Left kidney (tissue), 2 donors: Measurements from ENCODE around the gene PNKP. TPM values are rescaled to one million over a fixed set of nuclear protein-coding genes. Genes with fewer than 3 reads are reported as not detected.
"Not testable (repeated sequence)": the region's sequence is repeated elsewhere in the genome, so short reads cannot be mapped to it uniquely, and the experiment has no call there.

Experiments used
- DNase-seq: peaks from one replicate; pipeline ENCODE4 v3.0.0-alpha.2; 2013
- polyA plus RNA-seq: library from polyadenylated mRNA; unstranded; fragments of 120-200 nt; gene quantifications from one replicate; pipeline ENCODE4 v1.2.1, GENCODE V29; 2013; ENCODE audit not compliant: insufficient read length

PNKP gene
- polyA plus RNA-seq, 1 donor, result 71.5 TPM

DNA sequence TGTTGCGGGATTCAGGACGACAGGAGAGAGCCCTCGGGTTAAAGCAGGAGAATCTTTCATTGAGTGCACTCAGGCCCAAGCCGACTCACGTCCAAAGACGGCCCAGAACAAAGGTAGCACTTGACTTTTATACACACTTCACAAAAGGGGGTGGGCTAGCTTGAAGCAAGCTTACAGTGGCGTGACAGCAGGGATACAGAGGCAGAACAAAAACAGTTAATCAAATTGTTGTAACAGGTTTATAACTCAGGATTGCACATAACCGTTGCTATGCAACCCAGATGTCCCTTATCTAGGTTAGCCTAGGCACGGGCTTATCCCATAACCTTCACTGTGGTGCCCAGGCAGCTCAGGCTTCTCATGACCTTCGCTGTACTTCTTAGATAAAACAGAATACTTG is 47.3 kb downstream of the PNKP start:
- DNase-seq, result no peak

DNA sequence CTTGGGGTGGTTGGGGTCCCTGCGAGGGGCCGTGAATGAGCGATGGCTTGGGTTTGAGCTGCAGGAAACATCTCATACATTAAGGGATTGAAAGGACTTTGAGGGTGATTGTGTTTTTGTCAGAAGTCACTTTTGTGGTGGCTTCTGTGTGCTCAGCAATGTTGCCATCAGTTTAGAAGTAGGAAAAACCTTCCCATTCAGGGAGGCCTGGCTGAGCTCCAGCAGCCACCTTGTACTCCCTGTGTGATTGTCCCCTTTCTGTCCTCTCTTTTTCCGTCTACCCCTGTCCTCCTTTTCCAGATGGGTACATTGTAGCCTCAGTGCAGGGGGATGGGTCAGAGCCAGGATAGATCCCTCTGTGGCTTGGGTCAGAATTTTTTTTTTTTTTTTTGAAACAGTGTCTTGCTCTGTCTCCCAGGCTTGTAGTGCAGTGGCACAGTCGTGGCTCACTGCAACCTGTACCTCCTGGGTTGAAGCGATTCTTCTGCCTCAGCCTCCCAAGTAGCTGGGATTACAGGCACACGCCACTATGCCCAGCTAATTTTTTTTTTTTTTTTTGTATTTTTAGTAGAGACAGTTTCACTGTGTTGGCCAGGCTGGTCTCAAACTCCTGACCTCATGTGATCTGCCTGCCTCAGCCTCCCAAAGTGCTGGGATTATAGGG is 47.8 kb downstream of the PNKP start:
- not testable (repeated sequence) for DNase-seq

DNA sequence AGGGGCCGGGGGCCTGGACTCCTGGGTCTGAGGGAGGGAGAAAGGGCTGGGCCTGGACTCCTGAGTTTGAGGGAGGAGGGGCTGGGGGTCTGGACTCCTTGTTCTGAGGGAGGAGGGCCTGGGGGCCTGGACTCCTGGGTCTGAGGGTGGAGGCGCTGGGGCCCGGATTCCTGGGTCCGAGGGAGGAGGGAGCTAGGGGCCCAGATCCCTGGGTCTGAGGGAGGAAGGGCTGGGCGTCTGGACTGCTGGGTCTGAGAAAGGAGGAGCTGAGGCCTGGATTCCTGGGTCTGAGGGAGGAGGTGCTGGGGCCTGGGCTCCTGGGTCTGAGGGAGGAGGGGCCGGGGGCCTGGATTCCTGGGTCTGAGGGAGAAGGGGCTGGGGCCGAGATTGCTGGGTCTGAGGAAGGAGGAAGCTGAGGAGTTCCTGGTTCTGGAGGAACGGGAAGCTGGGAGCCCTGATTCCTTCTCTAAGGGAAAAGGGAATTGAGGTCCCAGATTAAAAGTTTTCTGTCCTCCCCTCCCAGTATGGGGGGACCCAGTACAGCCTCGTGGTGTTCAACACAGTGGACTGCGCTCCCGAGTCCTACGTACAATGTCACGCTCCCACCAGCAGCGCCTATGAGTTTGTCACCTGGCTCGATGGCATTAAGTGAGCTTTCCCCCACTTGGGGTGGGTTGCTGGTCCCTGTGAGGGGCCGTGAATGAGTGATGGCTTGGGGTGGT is 48.6 kb downstream of the PNKP start:
- DNase-seq, result no peak

DNA sequence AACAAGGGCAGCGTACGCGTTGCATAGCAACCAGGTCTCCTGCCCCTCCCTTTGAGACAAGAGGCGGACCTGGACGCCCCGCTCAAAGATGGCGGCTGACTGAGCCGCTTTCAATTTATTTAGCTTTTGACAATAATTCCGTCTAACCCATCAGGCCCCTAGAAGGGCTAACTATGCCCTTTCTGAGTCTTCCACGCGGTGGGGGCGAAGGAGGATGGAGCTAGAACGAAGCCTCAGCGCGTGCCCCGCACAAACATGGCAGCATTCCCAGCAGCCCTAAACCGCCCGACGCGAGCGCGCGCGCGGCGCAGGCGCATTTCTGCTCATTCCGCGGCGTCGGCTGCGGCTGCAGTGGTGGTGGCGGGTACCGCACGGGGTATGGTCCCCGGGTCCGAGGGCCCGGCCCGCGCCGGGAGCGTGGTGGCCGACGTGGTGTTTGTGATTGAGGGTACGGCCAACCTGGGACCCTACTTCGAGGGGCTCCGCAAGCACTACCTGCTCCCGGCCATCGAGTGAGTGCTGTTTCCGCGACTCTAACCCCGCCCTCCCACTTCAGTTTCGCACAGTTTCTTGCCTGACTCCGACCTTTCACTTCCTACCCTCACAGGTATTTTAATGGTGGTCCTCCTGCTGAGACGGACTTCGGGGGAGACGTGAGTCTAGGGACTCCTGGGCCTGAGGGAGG is 49.3 kb downstream of the PNKP start, which contains the start of gene MED25:
TSS of gene MED25 (plus strand) at position 326 of the 685 bp plus-strand sequence. CDS start at position 379, 53 bp downstream.
- DNase-seq, result peak; percentile 90

DNA sequence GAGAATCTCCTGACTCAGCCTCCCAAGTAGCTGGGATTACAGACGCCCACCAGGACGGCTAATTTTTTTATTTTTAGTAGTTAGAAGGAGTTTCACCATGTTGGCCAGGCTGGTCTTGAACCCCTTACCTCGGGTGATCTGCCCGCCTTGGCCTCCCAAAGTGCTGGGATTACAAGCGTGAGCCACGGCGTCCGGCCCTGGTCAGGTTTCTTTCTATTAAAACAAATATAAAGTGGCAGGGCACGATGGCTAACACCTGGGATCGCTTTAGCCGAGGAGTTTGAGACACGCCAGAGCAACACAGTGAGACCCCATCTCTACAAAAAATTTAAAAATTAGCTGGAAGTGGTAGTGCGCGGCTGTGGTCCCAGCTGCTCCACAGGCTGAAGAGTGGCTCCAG is 50.8 kb downstream of the PNKP start:
- no peak for DNase-seq

DNA sequence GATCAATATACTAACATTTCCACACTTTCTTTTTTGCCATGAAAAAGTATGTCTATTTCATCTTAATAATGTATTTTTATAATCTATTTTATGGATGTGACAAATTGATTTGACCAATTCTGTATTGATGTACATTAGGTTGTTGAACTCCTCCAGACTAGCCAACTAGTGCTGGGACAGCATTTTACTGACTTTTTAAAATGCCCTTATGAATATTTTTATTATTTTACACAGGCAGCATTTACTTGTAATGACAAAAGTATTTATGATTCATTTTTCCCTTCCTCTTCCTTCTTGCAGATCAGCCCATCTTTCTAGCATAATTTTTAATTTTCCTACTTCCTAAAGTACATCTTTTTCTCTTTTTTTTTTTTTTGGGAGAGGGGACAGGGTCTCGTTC is 53.4 kb downstream of the PNKP start:
- DNase-seq, result no peak

DNA sequence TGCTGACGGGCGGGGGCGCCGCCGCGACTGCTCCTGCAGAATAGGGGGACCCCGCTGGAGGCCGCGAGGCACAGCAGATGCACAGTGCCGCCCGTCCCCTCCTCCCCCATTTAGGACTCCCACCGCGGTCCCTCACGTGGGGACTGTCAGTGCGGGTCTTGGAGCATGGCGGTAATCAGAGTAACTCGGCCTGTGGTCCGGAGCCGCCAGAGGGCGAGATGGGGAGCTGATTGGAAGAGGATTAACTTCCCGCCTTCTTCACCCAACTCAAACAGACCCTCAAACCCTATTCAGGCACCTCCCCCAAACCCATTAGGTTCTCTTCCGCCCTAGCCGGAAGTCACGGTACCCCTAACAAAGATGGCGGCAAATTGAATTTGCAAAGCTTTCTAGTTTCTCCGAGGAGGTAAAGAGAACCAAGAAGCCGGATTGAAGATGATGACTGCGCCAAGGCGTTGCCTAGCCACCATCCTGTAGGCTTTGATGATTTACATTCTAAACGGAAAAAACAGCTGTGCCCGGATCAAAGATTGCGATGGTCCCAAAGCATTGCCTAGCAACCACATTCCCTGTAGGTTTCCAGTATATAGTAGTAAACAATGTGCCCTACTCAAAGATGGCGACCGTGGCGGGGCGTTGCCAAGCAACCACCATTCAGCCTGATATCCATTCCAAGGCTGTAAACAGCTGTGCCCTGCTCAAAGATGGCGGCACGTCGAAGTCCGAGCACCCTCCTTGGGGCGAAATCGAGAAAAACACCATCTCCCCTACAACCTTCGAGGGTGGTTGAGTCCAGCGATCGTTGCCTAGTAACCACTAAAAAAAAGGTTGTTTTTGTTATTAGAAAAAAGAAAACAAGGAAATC is 54.1 kb downstream of the PNKP start, which contains the start of gene FUZ:
TSS of gene FUZ (minus strand) at position 296 of the 865 bp plus-strand sequence. CDS start at position 110, 186 bp downstream.
- peak; percentile 99 for DNase-seq

DNA sequence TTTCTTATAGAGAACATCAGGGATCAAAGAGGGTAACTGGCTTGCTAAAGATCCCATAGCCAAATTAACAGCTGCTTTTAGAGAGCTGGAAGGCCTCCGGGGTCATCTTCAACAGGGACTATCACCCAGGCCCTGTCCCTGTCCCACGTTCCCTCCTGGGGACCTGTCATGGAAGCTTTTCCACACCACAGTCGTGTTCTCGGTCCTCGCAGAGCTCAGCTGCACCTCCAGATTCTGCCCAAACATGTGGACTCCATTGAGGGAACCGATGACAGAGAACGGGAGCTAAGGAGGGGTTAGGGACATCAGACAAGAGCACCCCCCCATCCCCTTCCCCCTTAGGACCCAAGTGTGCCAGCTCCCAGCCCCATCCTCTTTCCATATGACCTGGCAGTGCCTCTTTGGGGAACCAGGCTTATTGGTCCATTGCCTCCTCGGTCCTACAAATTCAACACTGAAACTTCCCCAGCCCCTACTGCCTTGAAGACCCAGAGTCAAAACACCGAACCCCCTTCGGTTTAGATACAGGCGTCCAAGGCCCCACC is 54.9 kb downstream of the PNKP start:
- DNase-seq, result no peak

DNA sequence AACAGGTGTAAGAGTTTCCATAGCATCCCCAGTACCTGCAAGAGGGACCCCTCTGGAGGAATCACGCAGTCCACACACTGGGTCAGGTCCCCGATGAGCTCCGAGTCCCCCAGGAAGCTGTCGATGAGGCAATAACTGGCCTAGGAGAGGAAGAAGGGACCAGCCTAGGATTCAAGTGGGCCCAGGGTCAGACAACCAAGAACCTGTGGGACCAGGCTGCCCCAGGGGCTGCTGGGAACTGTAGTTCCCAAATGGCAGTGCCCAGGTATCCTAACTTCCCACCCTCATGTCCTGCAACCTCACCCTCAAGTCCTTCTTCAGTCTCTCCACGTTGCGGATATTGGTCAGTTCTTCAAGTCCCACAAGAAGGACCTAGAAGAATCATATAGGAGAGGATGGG is 56.0 kb downstream of the PNKP start:
- DNase-seq, result no peak

Other genes starting within 250 kb of the PNKP start
- 16.2 TPM for gene RRAS, start 227.4 kb downstream of the PNKP start, polyA plus RNA-seq
- gene SCAF1, start 225.4 kb downstream of the PNKP start, polyA plus RNA-seq, result 28.7 TPM
- gene IRF3, start 201.7 kb downstream of the PNKP start, polyA plus RNA-seq, result 53.2 TPM
- 20.7 TPM for gene BCL2L12, start 201.6 kb downstream of the PNKP start, polyA plus RNA-seq
- 202 TPM for gene PRMT1, start 190.3 kb downstream of the PNKP start, polyA plus RNA-seq
- gene ADM5, start 178.0 kb downstream of the PNKP start, polyA plus RNA-seq, result 1.3 TPM
- 11.5 TPM for gene CPT1C, start 176.5 kb downstream of the PNKP start, polyA plus RNA-seq
- gene TSKS, start 104.3 kb downstream of the PNKP start, polyA plus RNA-seq, result 0.08 TPM
- gene AP2A1, start 100.6 kb downstream of the PNKP start, polyA plus RNA-seq, result 52.9 TPM
- gene FUZ, start 54.3 kb downstream of the PNKP start, polyA plus RNA-seq, result 33.9 TPM
- gene MED25, start 49.3 kb downstream of the PNKP start, polyA plus RNA-seq, result 71.9 TPM
- 296 TPM for gene PTOV1, start 16.4 kb downstream of the PNKP start, polyA plus RNA-seq
- gene AKT1S1, start 9.8 kb upstream of the PNKP start, polyA plus RNA-seq, result 26.1 TPM
- 39.7 TPM for gene TBC1D17, start 10.1 kb upstream of the PNKP start, polyA plus RNA-seq
- gene IL4I1, start 29.3 kb upstream of the PNKP start, polyA plus RNA-seq, result 2.7 TPM
- gene ATF5, start 61.6 kb upstream of the PNKP start, polyA plus RNA-seq, result 20.0 TPM
- 61.9 TPM for gene NUP62, start 61.9 kb upstream of the PNKP start, polyA plus RNA-seq
- 4.1 TPM for gene SIGLEC11, start 93.6 kb upstream of the PNKP start, polyA plus RNA-seq
- gene VRK3, start 157.8 kb upstream of the PNKP start, polyA plus RNA-seq, result 48.2 TPM
- 19.1 TPM for gene ZNF473, start 158.4 kb upstream of the PNKP start, polyA plus RNA-seq